ENCODE results near the gene ADAR.

ADAR gene

DNA sequence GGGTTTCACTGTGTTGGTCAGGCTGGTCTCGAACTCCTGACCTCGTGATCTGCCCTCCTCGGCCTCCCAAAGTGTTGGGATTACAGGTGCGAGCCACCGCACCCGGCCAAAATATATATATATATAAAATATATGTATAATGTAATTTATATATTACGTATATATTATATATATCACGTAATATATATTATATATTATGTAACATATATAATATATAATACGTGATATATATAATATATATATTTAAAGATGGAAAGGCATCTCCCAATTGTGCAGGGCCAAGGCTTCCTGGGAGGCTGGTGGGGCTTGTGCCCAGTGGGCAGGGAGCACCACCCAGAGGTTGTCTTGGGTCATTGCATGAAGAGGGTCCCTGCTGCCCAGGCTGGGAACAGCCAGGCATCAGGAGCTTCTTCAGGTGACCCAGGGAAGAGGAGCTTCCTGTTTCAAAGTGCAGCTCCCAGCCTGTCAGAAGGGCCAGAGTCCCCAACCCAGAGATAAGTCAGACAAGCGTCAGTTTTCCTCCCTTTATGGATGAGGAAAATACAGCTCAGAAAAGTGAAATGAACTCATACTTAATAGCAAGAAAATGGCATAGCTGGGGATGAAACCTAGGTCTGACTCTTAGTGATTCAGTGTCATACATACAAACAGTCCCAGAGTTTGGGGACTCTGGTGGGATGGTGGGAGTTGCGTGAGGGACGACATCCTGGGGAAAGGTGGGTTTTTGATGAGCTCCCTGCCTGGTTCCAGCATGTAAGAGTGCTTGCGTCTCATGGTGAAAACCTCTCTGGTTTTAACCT is 61.5 kb downstream of the ADAR start:
- H3K4me3 ChIP-seq (ENCODE audit: low read depth, low read length): no peak overlapping the region
- H3K27me3 ChIP-seq (ENCODE audit: control insufficient read depth, insufficient read depth, low read length): no peaks in the 10 kb centered on the region
- no peaks in the 10 kb centered on the region for H3K9me3 ChIP-seq (ENCODE audit: control insufficient read depth, low read length)
- H3K79me2 ChIP-seq: no peaks in the 10 kb centered on the region
- no peak overlapping the region for H3K9ac ChIP-seq
- no peaks in the 10 kb centered on the region for H3K36me3 ChIP-seq (ENCODE audit: control insufficient read depth, insufficient read depth, low read length)
- H2AFZ ChIP-seq: no peak overlapping the region
- TF ChIP-seq, protein P1, sequence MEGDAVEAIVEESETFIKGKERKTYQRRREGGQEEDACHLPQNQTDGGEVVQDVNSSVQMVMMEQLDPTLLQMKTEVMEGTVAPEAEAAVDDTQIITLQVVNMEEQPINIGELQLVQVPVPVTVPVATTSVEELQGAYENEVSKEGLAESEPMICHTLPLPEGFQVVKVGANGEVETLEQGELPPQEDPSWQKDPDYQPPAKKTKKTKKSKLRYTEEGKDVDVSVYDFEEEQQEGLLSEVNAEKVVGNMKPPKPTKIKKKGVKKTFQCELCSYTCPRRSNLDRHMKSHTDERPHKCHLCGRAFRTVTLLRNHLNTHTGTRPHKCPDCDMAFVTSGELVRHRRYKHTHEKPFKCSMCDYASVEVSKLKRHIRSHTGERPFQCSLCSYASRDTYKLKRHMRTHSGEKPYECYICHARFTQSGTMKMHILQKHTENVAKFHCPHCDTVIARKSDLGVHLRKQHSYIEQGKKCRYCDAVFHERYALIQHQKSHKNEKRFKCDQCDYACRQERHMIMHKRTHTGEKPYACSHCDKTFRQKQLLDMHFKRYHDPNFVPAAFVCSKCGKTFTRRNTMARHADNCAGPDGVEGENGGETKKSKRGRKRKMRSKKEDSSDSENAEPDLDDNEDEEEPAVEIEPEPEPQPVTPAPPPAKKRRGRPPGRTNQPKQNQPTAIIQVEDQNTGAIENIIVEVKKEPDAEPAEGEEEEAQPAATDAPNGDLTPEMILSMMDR (IDR thresholded peaks at IDR 0.05): peak; percentile 27
- no peak overlapping the region for H3K27ac ChIP-seq
- no peaks in the 10 kb centered on the region for H3K4me1 ChIP-seq
- no peak overlapping the region for H3K4me2 ChIP-seq (ENCODE audit: low read length)

GRCh38 chr1:154541231-154541630 is 66.8 kb downstream of the ADAR start:
- H3K4me3 ChIP-seq (ENCODE audit: low read depth, low read length): no peak overlapping the region
- no peak overlapping the region for H3K4me2 ChIP-seq (ENCODE audit: low read length)
- no peaks in the 10 kb centered on the region for H3K79me2 ChIP-seq
- no peaks in the 10 kb centered on the region for H3K36me3 ChIP-seq (ENCODE audit: control insufficient read depth, insufficient read depth, low read length)
- no peak overlapping the region for H2AFZ ChIP-seq
- no peaks in the 10 kb centered on the region for H3K9me3 ChIP-seq (ENCODE audit: control insufficient read depth, low read length)
- no peaks in the 10 kb centered on the region for H3K4me1 ChIP-seq
- TF ChIP-seq, protein P1 (IDR thresholded peaks at IDR 0.05): no peak
- no peak overlapping the region for H3K27ac ChIP-seq
- H3K27me3 ChIP-seq (ENCODE audit: control insufficient read depth, insufficient read depth, low read length): no peaks in the 10 kb centered on the region
- no peak overlapping the region for H3K9ac ChIP-seq

DNA sequence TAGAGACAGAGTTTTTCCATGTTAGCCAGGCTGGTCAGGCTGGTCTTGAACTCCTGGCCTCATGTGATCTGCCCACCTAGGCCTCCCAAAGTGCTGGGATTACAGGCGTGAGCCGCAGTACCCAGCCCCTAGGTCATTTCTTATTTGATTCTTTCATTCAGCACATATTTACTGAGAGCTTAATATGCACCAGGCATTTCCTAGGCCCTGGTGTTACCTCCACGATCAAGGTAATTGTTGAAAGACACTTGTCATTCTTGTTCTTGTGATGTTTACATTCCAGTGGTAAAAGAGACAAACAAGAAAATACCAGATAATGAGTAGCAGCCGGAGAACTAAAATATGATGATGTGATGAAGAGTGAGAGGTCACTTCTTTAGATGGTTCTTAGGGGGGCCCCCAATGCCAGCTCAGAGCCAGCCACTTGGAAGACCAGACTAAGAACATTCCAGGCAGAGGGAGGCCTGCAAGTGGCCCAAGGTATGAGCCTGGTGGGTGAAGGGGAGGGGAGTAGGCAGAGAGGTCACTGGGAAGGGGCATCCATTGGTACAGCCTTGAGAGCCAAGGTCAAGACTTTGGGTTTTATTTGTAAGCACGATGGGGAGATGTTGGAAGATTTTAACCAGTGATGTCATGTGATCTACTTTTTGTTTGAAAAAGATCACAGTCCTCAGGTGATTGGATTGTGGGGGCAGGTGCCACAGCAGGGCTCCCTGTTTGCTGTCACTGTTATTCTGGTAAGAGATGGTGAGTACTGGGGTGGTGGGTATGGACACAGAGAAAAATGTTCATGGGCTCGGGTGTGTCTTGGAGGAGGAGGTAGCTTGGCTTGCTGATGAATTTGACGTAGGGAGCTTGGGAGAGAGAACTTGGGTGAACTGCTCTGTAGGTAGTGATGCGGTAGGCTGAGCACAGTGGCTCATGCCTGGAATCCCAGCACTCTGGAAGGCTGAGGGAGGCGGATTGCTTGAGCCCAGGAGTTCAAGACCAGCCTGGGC is 68.2 kb downstream of the ADAR start:
- Histone ChIP-seq H3K4me1 (no peaks in the 10 kb centered on the region), H3K79me2 (no peaks in the 10 kb centered on the region), H3K27ac (no peak overlapping the region), H3K4me2 (ENCODE audit: low read length) (no peak overlapping the region), H2AFZ (no peak overlapping the region), H3K9ac (no peak overlapping the region), H3K27me3 (ENCODE audit: control insufficient read depth, insufficient read depth, low read length) (no peaks in the 10 kb centered on the region), H3K9me3 (ENCODE audit: control insufficient read depth, low read length) (no peaks in the 10 kb centered on the region), H3K4me3 (ENCODE audit: low read depth, low read length) (no peak overlapping the region), H3K36me3 (ENCODE audit: control insufficient read depth, insufficient read depth, low read length) (no peaks in the 10 kb centered on the region)
- TF ChIP-seq, protein P1 (IDR thresholded peaks at IDR 0.05): no peak

DNA sequence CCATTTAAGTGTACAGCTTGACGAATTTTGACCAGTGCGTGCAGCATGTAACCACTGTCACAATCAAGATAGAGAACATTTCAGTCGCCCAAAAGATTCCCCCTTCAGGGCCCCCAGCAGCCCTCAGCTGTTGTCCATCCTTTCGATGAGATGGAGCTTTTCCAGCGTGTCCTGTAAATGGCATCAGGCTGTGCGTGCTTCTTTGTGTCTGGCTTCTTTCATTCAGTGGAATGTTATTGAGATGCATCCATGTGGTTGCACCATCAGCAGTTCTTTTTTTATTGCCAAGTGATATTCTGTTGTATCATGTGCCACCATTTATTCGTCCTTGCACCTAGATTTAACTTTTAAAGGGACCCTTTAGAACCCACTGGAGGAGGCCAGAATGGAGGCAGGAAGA is 71.4 kb downstream of the ADAR start:
- Histone ChIP-seq H3K27me3 (ENCODE audit: control insufficient read depth, insufficient read depth, low read length) (no peaks in the 10 kb centered on the region), H2AFZ (no peak overlapping the region)

More for the DNA sequence above, 71.4 kb downstream of the ADAR start:
- no peaks in the 10 kb centered on the region for H3K36me3 ChIP-seq (ENCODE audit: control insufficient read depth, insufficient read depth, low read length)
- H3K9ac ChIP-seq: no peak overlapping the region
- no peaks in the 10 kb centered on the region for H3K79me2 ChIP-seq
- no peaks in the 10 kb centered on the region for H3K4me1 ChIP-seq
- no peak overlapping the region for H3K27ac ChIP-seq
- TF ChIP-seq, protein P1 (IDR thresholded peaks at IDR 0.05): no peak
- H3K9me3 ChIP-seq (ENCODE audit: control insufficient read depth, low read length): no peaks in the 10 kb centered on the region
- no peak overlapping the region for H3K4me3 ChIP-seq (ENCODE audit: low read depth, low read length)
- no peak overlapping the region for H3K4me2 ChIP-seq (ENCODE audit: low read length)
